GM19463 (cell line): ENCODE measurements around the gene GALNT3.

Source experiments
- ATAC-seq: cut with Tn5 transposase; IDR thresholded peaks from one replicate; pipeline ENCODE4 v1.9.1; 2021; ENCODE audit warnings: mild to moderate bottlenecking, moderate library complexity; ENCODE audit not compliant: unreplicated experiment

Gene GALNT3

GRCh38 chr2:165746501-165746900 lies 47.5 kb downstream of the GALNT3 start:
- no peak for ATAC-seq

GRCh38 chr2:165745916-165746315 lies 48.1 kb downstream of the GALNT3 start:
- no peak for ATAC-seq

GRCh38 chr2:165743442-165743841 lies 50.6 kb downstream of the GALNT3 start:
- peak; percentile 89 for ATAC-seq

GRCh38 chr2:165725421-165725820 lies 68.6 kb downstream of the GALNT3 start:
- ATAC-seq: no peak

- ATAC-seq: no peak
Observed at GRCh38 chr2:165720511-165720910, 73.5 kb downstream of the GALNT3 start.

GRCh38 chr2:165718610-165719210 lies 75.3 kb downstream of the GALNT3 start:
- ATAC-seq: no peak

GRCh38 chr2:165716091-165716490 lies 78.0 kb downstream of the GALNT3 start:
- ATAC-seq: no peak

GRCh38 chr2:165706960-165707487 lies 87.0 kb downstream of the GALNT3 start:
- ATAC-seq: no peak

GRCh38 chr2:165701147-165701546 lies 92.9 kb downstream of the GALNT3 start:
- no peak for ATAC-seq

GRCh38 chr2:165700531-165700930 lies 93.5 kb downstream of the GALNT3 start:
- ATAC-seq: no peak

GRCh38 chr2:165699946-165700345 lies 94.1 kb downstream of the GALNT3 start:
- ATAC-seq: no peak

GRCh38 chr2:165698444-165698884 lies 95.6 kb downstream of the GALNT3 start:
- ATAC-seq: peak; percentile 94

- no peak for ATAC-seq
Observed at GRCh38 chr2:165697748-165698443, 96.2 kb downstream of the GALNT3 start.
